HepG2 (cell line): ENCODE measurements around the gene MRFAP1L1. TPM values are rescaled to one million over a fixed set of nuclear protein-coding genes. Genes with fewer than 3 reads are reported as not detected.

Experiments
- ASH2L ChIP-seq: fragments of 300-600, 200-600 bp; sonication (generic); IDR thresholded peaks from 2 replicates; pipeline ENCODE4 v1.7.0; 2017; ENCODE audit warnings: low read depth, mild to moderate bottlenecking, moderate library complexity, mixed read lengths, low read length; ENCODE audit not compliant: insufficient read length
- FOXC1 ChIP-seq: sonication (generic); formaldehyde crosslinking; IDR thresholded peaks from 2 replicates; pipeline ENCODE4 v1.8.0; 2022; ENCODE audit warnings: mild to moderate bottlenecking, missing genetic modification reagents, borderline replicate concordance
- HMG20A ChIP-seq: IDR thresholded peaks from 2 replicates; pipeline ENCODE4 v1.6.1; 2016; ENCODE audit warnings: borderline replicate concordance
- HNRNPLL ChIP-seq: fragments of 200-400 bp; formaldehyde crosslinking; IDR thresholded peaks from 2 replicates; pipeline ENCODE4 v1.6.1; 2017; ENCODE audit warnings: mild to moderate bottlenecking, low read depth, low read length; ENCODE audit not compliant: poor library complexity, severe bottlenecking
- MED8 ChIP-seq: sonication (generic); formaldehyde crosslinking; IDR thresholded peaks from 2 replicates; pipeline ENCODE4 v1.8.1; 2023; ENCODE audit warnings: mild to moderate bottlenecking, missing genetic modification reagents; ENCODE audit not compliant: insufficient replicate concordance
- NBN ChIP-seq: fragments of 450-650 bp; conservative IDR thresholded peaks from 2 replicates; pipeline ENCODE4 v1.6.1; 2017
- PAXIP1 ChIP-seq: sonication (generic); formaldehyde crosslinking; conservative IDR thresholded peaks from 2 replicates; pipeline ENCODE4 v1.4.0; 2020; ENCODE audit warnings: mild to moderate bottlenecking, missing genetic modification reagents, moderate library complexity
- POLR2AphosphoS2 ChIP-seq: IDR thresholded peaks from 2 replicates; pipeline ENCODE4 v1.6.1; 2011; ENCODE audit warnings: low read depth, low read length, improper control_type of control experiment
- SP1 ChIP-seq, 2 experiments: fragments of 450-650 bp in 1 of 2; sonication (generic) in 1 of 2; formaldehyde crosslinking in 1 of 2; IDR thresholded peaks; 2 replicates each; pipeline versions ENCODE4 v1.4.0 to v1.6.1; 2016 to 2020; ENCODE audit warnings: missing genetic modification reagents in 1 of 2
- ZBED4 ChIP-seq: sonication (generic); formaldehyde crosslinking; IDR thresholded peaks from 2 replicates; pipeline ENCODE4 v1.4.0; 2020; ENCODE audit warnings: missing genetic modification reagents, borderline replicate concordance
- ZBTB43 ChIP-seq: sonication (generic); formaldehyde crosslinking; conservative IDR thresholded peaks from 2 replicates; pipeline ENCODE4 v1.4.0; 2020; ENCODE audit warnings: missing genetic modification reagents
- ZNF142 ChIP-seq: sonication (generic); formaldehyde crosslinking; IDR thresholded peaks from 2 replicates; pipeline ENCODE4 v1.4.0; 2020; ENCODE audit warnings: missing genetic modification reagents
- ZNF33B ChIP-seq: sonication (generic); formaldehyde crosslinking; IDR thresholded peaks from 2 replicates; pipeline ENCODE4 v1.5.1; 2020; ENCODE audit warnings: mild to moderate bottlenecking, missing genetic modification reagents
- ZNF543 ChIP-seq: sonication (generic); formaldehyde crosslinking; IDR thresholded peaks from 2 replicates; pipeline ENCODE4 v1.4.0; 2020; ENCODE audit warnings: mild to moderate bottlenecking, missing genetic modification reagents
- polyA plus RNA-seq, 8 experiments: library from polyadenylated mRNA; depleted of rRNA in 3 of 8; stranded (reverse) in 7 of 8; unstranded in 1 of 8; fragments of >200 nt; fragmentation: Illumina TruSeq in 4 of 8; extraction: Trizol in 4 of 8; gene quantifications; 2 replicates each; pipeline versions ENCODE4 v1.2.1 to v1.2.3, GENCODE V29; 2011 to 2016; ENCODE audit warnings: low read depth in 4 of 8, missing spikeins in 1 of 8, mixed read lengths in 1 of 8; ENCODE audit not compliant: insufficient read depth in 1 of 8
- total RNA-seq, 5 experiments: library from RNA; depleted of rRNA; stranded (reverse); fragments of >200 nt; fragmentation: Illumina TruSeq; extraction: Trizol; gene quantifications; 2 replicates each; pipeline ENCODE4 v1.2.3, GENCODE V29; 2016; ENCODE audit warnings: low read depth in 1 of 5

MRFAP1L1 gene
- total and polyA plus RNA-seq, 2 of the 13 experiments (the other 11 are each of a cell fraction or from before 2014, with no cell fraction given) = 44.8 to 76.6 TPM

GRCh38 chr4:6753103-6753560, 43.5 kb upstream of the MRFAP1L1 start (continued):
- peak; percentile 81 for TF ChIP-seq ZBTB43
- TF ChIP-seq ASH2L = peak; percentile 30
- TF ChIP-seq ZNF142 (CRISPR knock-in tag) = 0 out of 2 replicates have a peak, but pooled peaks have one; percentile 39
- 0 out of 2 replicates have a peak, but pooled peaks have one; percentile 29 for TF ChIP-seq HMG20A
- TF ChIP-seq FOXC1 = peak; percentile 34; the same call in 1 of the 2 replicates
- TF ChIP-seq ZNF33B = peak; percentile 52; the same call in 1 of the 2 replicates
- 0 out of 2 replicates have a peak, but pooled peaks have one; percentile 34 for TF ChIP-seq ZNF543
- peak; percentile 74 for TF ChIP-seq MED8 (CRISPR knock-in tag)
- peak; percentile 17; the same call in 1 of the 2 replicates for TF ChIP-seq ZBED4
- no peak for TF ChIP-seq SP1 (IDR thresholded peaks at IDR 0.05)
- peak; percentile 30; the same call in 1 of the 2 replicates for TF ChIP-seq SP1 (CRISPR knock-in tag; IDR thresholded peaks at IDR 0.05)
- no peak for TF ChIP-seq POLR2AphosphoS2
- TF ChIP-seq NBN = no peak
- peak; percentile 85 for TF ChIP-seq PAXIP1
- peak; percentile 39 for TF ChIP-seq HNRNPLL
